ENCODE results near the gene MAIP1.

GRCh38 chr2:199992296-199992695, 36.9 kb downstream of the MAIP1 start:
- TF ChIP-seq CTCF (IDR thresholded peaks at IDR 0.05; ENCODE audit: extremely low read depth in 1 of 2, insufficient read depth in 1 of 2, low read depth in 1 of 2, low read length in 2 of 2) (no peak), POLR2A (IDR thresholded peaks at IDR 0.05; ENCODE audit: low read depth, low read length) (no peak), EZH2 (IDR thresholded peaks at IDR 0.05; ENCODE audit: borderline replicate concordance, low read depth, low read length, severe bottlenecking) (no peak), MAX (IDR thresholded peaks at IDR 0.05; ENCODE audit: insufficient read depth, insufficient read length) (no peak), FOS (IDR thresholded peaks at IDR 0.05; ENCODE audit: borderline replicate concordance, insufficient read depth, low read length) (no peak)

Measured in endothelial cell of umbilical vein (primary cell).